Measurements from ENCODE around the gene ANKRD6.
A peak's percentile ranks its signal among the peaks of the same experiment; 100 is the strongest.

Gene ANKRD6

DNA sequence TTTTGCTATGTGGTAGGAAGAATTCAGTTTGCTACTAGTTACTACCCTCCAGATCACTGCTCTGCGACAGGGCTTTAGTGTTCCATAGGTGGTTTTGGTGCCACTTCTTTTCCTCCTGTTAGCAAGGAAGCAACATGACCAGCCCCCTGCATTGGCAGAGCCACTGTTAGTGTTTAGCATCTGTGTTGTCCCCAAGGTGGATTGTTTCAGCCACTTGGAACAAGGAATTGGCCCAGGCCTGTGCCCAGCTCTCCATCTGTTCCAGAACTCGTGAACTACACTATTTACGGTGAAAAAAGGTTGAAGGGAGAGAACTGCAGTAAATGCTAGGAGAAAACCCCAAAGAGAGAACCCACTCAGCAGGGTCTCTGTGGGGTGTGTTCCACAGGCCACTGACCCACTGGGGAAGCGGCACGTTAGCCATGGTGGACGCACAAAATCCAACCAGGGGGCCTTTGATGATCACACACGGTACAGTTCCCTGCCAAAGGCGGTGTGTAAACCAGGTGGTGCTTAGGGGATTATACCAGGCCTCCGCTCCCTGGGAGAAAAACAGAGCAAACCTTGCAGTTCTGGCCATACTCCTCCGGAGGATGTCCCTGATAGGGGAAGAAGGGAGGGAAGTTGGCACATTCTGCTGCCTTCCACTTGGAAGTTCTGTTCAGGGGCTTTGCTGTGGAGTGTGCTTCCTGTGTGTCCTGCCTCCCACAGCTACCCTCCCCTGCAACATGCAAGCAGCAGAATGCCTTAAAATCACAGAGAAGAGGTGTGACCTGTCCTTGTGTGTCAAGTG lies 133.3 kb downstream of the ANKRD6 start:
- DNase-seq = no peak

- no peak for DNase-seq
Observed at GRCh38 chr6:89566930-89567629, 134.1 kb downstream of the ANKRD6 start.

DNA sequence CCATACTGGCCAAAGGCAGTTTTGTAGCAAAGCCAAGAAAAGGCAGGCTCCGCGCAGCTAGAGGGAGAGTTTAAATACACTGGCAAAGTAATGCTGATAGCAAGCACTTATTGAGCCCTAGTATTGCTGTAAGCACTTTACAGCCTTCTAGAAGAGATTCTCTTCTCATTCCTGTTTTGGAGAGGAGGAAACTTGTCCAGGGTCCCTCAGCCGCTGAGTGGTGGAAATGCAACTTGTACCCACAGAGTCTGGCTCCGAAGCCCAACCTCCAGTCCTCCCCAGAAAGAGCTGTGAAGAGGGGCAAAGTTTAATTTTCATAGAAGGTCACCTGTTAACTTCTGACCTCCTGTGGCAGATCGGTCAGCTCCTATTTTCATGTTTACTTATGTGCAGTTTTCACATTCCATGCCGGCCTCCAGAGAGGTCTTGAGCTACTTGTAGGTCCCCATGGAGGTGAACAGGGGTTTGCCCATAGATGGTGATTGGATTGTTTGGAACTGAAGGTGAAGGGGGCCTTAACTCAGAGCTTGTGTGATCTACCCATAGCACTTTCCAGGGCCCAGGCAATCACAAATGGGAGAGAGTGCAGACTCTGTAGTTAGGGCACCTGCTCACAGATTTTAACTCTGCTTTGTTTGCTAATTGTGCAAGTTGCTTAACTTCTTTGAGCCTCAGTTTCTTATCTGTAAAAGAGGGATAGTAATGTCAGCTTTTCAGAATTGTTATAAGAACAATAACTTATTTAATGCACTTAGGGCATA lies 134.9 kb downstream of the ANKRD6 start:
- DNase-seq = no peak

- DNase-seq = no peak
Observed at GRCh38 chr6:89574910-89575561, 142.1 kb downstream of the ANKRD6 start.

GRCh38 chr6:89575562-89575960 lies 142.6 kb downstream of the ANKRD6 start:
- DNase-seq = no peak

DNA sequence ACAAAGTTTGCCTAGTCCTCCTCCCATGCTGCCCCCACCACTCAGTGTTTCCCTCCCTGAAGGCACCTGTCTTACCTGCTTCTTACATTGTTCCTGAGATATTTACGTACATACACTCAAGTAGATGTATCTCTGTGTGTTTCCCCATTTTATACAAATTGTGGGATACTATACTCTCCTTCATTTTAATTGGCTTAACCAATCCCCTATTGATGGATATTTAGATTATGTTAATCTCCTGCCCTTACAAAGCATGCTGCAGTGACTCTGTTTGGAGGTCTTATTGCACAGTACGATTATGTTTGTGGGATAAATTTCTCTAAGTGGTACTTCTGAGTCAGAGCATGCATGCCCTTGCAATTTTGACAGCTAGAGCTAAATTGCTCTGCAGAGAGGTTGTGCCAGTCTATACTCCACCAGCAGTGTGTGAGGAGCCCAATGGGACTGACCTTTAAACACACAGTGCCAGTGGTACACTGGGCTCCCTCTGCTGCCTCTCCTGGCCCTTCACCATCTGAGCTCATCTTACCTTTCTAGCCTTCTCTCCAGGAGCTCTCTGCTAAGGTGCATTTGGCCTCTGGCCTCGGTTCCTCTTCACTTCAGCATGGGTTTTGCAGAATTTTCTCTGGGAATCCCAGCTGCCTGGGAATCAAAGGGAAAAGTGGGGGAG lies 148.2 kb downstream of the ANKRD6 start:
- DNase-seq = no peak

DNA sequence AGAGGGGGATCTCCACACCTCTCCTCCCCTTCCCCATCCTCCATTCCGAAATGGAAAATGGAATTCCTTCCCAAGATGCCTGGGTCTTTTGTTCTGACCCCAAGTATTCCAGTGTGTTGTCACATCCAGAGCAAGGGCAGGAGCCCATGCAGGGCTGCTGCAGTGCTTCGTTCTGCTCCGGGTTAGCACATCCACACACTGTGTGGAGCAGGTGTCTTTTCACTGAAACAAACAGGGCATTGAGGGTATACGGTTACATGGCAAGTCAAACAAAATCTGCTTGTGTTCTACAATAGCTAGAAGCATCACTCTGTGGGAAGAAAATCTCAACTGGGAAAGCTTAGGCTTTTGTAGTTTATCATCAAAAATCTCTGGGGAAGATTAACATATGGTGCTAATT lies 148.7 kb downstream of the ANKRD6 start:
- no peak for DNase-seq

DNA sequence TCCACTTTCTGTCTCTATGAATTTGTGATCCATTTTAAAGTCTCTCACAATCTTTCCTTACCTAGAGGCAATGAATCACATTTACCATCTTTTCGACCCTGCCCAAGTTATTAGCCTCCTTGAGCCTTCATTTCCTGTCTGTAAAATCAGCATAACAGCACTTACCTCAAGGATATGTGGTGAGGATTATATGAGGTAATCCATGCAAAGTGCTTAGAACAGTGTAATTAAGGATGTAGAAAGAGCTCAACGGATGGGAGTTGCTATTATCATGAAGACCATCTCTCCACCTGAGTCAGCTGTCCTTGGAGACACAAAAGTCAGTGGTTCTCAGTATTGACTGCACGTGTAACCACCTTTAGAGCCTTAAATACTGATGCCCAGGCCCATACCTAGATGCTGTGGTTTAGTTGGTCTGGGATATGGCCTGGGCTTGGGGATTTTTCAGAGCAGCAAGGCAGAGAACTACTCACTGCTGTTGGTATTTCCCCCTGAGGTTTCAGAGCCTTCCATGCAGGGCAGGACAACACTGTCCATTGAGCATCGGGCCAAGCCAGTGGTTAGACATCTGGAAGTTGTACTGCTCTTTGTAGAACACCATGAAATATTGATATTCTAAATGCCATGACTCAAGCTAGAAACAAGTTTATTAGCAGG lies 149.8 kb downstream of the ANKRD6 start:
- DNase-seq = no peak

DNA sequence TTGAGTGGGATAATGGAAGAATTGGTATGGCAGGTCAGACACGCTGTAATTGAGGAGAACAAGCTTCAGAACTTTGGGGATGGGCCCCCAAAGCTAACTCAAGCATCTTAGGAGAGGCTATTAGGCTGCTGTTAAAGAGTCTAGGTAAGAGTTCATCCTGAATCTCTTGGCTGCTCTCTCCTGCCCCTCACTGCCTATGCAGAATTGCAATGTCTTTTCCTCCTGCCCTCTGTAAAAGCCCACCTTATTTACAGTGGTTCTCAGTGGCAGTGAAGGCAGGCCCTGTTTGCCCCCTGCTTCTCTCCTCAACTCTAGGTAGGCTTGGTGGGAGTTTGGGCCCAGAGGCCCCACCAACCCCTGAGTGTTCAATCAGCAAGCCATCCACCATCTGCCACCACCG lies 150.6 kb downstream of the ANKRD6 start:
- no peak for DNase-seq

DNA sequence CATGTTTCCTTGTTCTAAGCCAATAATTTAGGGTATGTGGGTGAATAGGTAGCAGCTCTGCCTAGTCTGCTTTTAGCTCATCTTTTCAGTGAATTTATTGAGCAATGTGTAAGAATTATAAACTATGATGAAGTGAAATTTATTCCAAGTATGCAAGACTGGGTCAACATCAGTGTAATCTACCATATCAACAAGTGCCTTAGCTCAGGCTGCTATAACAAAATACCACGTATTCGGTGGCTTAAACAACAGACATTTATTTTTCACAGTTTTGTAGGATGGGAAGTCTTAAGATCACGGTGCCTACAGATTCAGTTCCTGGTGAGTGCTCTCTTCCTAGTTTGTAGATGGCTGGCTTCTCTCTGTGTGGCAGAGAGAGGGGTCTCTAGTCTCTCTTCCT lies 151.6 kb downstream of the ANKRD6 start:
- no peak for DNase-seq

DNA sequence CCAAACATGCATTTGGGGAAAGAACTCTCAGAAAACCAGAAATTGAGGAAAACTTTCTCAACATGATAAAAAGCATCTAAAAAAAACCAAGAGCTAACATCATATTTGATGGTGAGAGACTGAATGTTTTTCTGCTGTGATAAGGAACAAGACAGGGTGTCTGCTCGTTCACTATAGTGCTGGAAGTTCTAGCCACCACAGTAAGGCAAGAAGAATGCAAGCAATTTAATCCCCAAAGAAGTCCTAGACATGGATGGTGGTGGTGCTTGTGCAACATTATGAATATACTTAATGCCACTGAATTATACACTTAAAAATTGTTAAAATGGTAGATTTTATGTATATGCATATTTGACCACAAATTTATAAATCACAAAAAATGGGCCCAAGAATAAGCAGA lies 152.2 kb downstream of the ANKRD6 start:
- no peak for DNase-seq

DNA sequence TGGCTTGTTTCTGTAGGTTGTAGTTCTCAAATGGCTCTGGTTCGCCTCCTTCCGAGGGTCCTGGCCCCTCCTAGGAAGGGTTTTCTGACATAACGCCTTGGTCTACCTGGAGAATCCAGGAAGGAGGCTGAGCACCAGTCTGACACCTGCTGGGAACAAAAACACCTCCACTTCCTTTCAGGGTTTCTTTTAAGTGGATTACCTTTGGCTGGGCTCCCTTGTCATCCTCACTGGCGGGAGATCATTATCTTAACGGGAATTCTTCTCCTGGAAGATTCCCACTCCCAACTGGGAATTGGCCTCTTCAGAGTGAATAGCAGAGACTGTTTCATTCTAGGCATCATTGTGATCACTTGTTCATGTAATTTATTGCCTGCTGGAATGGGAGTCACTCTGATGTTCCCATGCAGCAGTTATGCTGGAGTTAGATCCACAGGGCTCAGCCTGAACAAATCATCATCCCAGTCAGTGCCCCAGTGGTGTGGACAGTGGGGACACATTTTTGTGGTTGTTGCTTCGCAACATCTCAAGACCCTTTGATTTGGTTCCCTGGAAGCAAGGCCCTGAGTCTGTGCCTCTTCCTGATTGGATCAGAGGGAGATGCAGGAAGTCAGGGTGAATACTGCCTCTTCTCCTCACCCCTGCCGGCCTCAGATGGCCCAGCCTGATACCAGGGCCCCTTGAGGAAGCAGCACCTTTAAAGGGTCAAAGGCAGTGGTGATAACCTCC lies 156.5 kb downstream of the ANKRD6 start:
- no peak for DNase-seq

- DNase-seq = no peak
Observed at GRCh38 chr6:89590133-89590532, 157.2 kb downstream of the ANKRD6 start.

- DNase-seq = no peak
Observed at GRCh38 chr6:89591745-89592144, 158.8 kb downstream of the ANKRD6 start.

DNA sequence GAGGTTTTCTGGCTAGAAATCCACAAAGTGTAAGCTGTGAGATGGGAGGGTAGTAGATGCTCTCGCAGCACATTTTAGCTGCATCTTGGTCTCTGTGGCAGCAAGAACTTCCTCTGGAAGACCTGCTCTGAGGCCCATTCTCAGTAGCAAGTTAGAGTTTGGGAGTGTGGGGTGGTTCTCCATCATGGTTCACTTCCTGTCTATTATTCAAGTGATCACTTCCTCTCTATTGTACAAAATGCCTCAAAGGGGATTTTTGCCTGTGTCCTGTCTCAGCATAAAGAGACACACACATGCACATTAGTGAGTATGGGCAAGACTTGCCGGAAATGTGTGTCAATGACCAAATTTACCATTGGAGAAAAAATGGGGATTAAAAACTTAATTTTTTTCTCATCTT lies 163.1 kb downstream of the ANKRD6 start:
- DNase-seq = no peak

DNA sequence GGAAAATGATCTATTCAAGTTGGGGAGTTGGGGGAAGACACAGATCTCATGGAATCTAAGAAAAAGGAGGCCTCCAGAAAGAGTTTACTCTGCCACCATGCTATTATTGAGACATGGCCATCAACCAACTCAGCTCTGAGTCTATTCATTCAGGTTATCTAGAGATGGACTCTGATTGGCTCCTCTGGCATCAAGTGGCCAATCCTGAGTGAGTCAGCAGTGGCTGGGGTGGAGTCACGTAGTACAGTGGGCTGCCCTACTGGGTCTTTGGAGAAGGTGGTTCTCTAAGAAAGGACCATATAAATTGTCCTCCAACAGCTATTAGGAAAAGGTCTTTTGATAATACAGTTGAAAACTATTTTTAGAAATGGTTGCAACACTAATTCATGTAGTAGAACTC lies 163.5 kb downstream of the ANKRD6 start:
- no peak for DNase-seq

- DNase-seq = no peak
Observed at GRCh38 chr6:89597372-89597771, 164.4 kb downstream of the ANKRD6 start.

GRCh38 chr6:89597988-89598387 lies 165.0 kb downstream of the ANKRD6 start:
- DNase-seq = peak; percentile 24

DNA sequence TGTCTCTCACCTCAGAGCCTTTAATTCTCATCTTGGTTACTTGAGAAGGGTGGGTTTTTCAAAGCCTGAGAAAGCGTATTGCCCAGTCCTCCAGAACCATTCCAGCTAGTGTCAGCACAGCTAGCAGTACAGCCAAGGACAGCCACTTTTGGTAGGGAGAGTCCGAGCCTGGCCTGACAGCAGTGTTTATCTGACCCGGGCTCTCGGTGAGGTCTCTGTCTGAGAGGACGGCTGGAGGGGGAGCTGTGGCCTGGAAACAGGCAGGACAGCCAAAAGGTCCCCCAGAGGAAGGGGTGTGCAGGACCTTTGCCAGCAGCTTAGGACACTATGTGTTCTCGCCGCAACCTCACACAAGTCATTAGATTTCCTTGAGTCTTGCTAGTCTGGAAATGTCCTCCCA lies 166.8 kb downstream of the ANKRD6 start:
- no peak for DNase-seq

DNA sequence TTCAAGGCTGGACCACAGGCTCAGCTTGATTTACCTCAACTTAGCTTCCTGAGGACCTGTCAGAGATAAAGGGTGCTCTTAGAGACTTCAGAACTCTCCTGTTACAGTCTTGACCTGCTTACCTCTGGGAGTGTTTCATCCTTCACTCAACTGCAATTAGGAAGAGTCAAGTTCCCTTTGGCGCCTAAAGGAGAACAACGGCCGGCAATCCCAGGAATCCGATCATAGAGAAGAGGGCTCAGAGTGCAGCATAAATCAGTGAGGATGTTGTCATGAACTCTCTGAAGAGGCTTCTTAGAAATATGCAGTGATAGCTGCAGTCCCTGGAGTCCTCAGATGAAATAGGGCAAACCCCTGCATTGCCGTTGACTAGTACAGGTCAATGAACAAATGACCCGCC lies 169.2 kb downstream of the ANKRD6 start:
- no peak for DNase-seq

- no peak for DNase-seq
Observed at GRCh38 chr6:89604653-89605052, 171.7 kb downstream of the ANKRD6 start.
